ENCODE measurements around the gene ZFPL1.

ZFPL1 gene

GRCh38 chr11:65059959-65060824 lies 23.8 kb upstream of the ZFPL1 start:
- H3K4me3 ChIP-seq (ENCODE audit: low read depth, low read length): no peak overlapping the region
- TF ChIP-seq, protein P1, sequence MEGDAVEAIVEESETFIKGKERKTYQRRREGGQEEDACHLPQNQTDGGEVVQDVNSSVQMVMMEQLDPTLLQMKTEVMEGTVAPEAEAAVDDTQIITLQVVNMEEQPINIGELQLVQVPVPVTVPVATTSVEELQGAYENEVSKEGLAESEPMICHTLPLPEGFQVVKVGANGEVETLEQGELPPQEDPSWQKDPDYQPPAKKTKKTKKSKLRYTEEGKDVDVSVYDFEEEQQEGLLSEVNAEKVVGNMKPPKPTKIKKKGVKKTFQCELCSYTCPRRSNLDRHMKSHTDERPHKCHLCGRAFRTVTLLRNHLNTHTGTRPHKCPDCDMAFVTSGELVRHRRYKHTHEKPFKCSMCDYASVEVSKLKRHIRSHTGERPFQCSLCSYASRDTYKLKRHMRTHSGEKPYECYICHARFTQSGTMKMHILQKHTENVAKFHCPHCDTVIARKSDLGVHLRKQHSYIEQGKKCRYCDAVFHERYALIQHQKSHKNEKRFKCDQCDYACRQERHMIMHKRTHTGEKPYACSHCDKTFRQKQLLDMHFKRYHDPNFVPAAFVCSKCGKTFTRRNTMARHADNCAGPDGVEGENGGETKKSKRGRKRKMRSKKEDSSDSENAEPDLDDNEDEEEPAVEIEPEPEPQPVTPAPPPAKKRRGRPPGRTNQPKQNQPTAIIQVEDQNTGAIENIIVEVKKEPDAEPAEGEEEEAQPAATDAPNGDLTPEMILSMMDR (conservative IDR thresholded peaks at IDR 0.05; ENCODE audit: low read depth, low read length): no peak
- DNase-seq (ENCODE audit: low read depth): peak; percentile 7

- DNase-seq (ENCODE audit: low read depth): peak; percentile 47
- H3K4me3 ChIP-seq (ENCODE audit: low read depth, low read length): no peak overlapping the region
- TF ChIP-seq, protein P1 (conservative IDR thresholded peaks at IDR 0.05; ENCODE audit: low read depth, low read length): peak; percentile 60
Measured at GRCh38 chr11:65060913-65061408, 23.1 kb upstream of the ZFPL1 start.

GRCh38 chr11:65063532-65063931 lies 20.5 kb upstream of the ZFPL1 start:
- H3K4me3 ChIP-seq (ENCODE audit: low read depth, low read length): no peak overlapping the region
- TF ChIP-seq, protein P1 (conservative IDR thresholded peaks at IDR 0.05; ENCODE audit: low read depth, low read length): no peak
- DNase-seq (ENCODE audit: low read depth): no peak

- H3K4me3 ChIP-seq (ENCODE audit: low read depth, low read length): no peak overlapping the region
- DNase-seq (ENCODE audit: low read depth): no peak
- TF ChIP-seq, protein P1 (conservative IDR thresholded peaks at IDR 0.05; ENCODE audit: low read depth, low read length): no peak
Measured at GRCh38 chr11:65064847-65065240, 19.2 kb upstream of the ZFPL1 start.

GRCh38 chr11:65065851-65066250 lies 18.2 kb upstream of the ZFPL1 start:
- TF ChIP-seq, protein P1 (conservative IDR thresholded peaks at IDR 0.05; ENCODE audit: low read depth, low read length): no peak
- no peak overlapping the region for H3K4me3 ChIP-seq (ENCODE audit: low read depth, low read length)
- DNase-seq (ENCODE audit: low read depth): no peak

DNA sequence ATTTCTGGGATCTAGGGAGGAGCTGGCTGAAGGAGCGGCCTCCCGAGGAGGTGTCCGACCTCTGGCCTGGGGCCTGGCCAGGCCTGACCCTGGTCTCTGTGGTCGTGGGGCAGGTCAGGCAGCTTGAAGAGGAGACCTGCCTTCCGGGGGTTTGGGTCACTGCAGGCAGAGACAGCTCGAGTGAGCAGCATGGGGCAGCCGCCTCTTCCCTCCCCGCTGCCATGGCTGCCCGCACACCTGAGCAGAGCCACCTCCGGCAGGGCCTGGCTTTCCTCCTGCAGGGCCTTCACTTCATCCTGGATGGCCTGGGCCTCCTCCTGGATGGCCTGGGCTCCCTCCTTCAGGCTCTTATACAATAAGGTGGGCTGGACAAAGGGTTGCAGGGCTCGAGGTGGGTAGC lies 17.7 kb upstream of the ZFPL1 start:
- H3K4me3 ChIP-seq (ENCODE audit: low read depth, low read length): no peak overlapping the region
- TF ChIP-seq, protein P1 (conservative IDR thresholded peaks at IDR 0.05; ENCODE audit: low read depth, low read length): no peak
- no peak for DNase-seq (ENCODE audit: low read depth)

Measured in choroid plexus epithelial cell (primary cell).